GM23248 (cell line): ENCODE measurements around the gene NFIA. TPM values are rescaled to one million over a fixed set of nuclear protein-coding genes. Genes with fewer than 3 reads are reported as not detected.
A peak's percentile ranks its signal among the peaks of the same experiment; 100 is the strongest.

Experiments used
- DNase-seq: peaks from one replicate; pipeline ENCODE4 v3.0.0-alpha.2; 2015
- H2AFZ ChIP-seq: fragments of 200-600 bp; sonication (generic); 2 replicates; pipeline ENCODE4 v1.6.1; 2016; ENCODE audit warnings: antibody characterized with exemption
- H3F3A ChIP-seq: fragments of 200-600 bp; sonication (generic); 2 replicates; pipeline ENCODE4 v1.6.1; 2016; ENCODE audit warnings: mild to moderate bottlenecking, antibody characterized with exemption, mixed run types; ENCODE audit not compliant: insufficient read depth
- H3K27ac ChIP-seq: fragments of 200-600 bp; sonication (generic); 2 replicates; pipeline ENCODE4 v1.5.1; 2016; ENCODE audit warnings: mild to moderate bottlenecking
- H3K27me3 ChIP-seq: fragments of 200-600 bp; sonication (generic); replicated peaks from 2 replicates; pipeline ENCODE4 v1.6.1; 2016; ENCODE audit warnings: mild to moderate bottlenecking; ENCODE audit not compliant: insufficient read depth
- H3K36me3 ChIP-seq: fragments of 200-600 bp; sonication (generic); 2 replicates; pipeline ENCODE4 v1.6.1; 2016; ENCODE audit warnings: low read depth, mild to moderate bottlenecking
- H3K4me1 ChIP-seq: fragments of 200-600 bp; sonication (generic); 2 replicates; pipeline ENCODE4 v1.6.1; 2016; ENCODE audit warnings: mild to moderate bottlenecking; ENCODE audit not compliant: insufficient read depth
- H3K4me2 ChIP-seq: fragments of 200-600 bp; sonication (generic); one replicate; pipeline ENCODE4 v1.6.1; 2016; ENCODE audit warnings: mild to moderate bottlenecking; ENCODE audit not compliant: unreplicated experiment
- H3K4me3 ChIP-seq: fragments of 200-600 bp; sonication (generic); 2 replicates; pipeline ENCODE4 v1.5.1; 2016; ENCODE audit warnings: mild to moderate bottlenecking
- H3K79me2 ChIP-seq: fragments of 200-600 bp; sonication (generic); 2 replicates; pipeline ENCODE4 v1.6.1; 2016; ENCODE audit warnings: mild to moderate bottlenecking; ENCODE audit not compliant: insufficient read depth
- H3K9ac ChIP-seq: fragments of 200-600 bp; sonication (generic); 2 replicates; pipeline ENCODE4 v1.6.1; 2016; ENCODE audit warnings: mild to moderate bottlenecking
- H3K9me2 ChIP-seq: fragments of 200-600 bp; sonication (generic); 2 replicates; pipeline ENCODE4 v1.6.1; 2016; ENCODE audit warnings: mixed run types, mild to moderate bottlenecking, moderate library complexity; ENCODE audit not compliant: insufficient read depth
- H3K9me3 ChIP-seq: fragments of 200-600 bp; sonication (generic); one replicate; pipeline ENCODE4 v1.6.1; 2017; ENCODE audit warnings: low read depth
- H4K20me1 ChIP-seq: fragments of 200-600 bp; sonication (generic); 2 replicates; pipeline ENCODE4 v1.6.0; 2016; ENCODE audit not compliant: insufficient read depth
- EZH2 ChIP-seq: fragments of 200-600 bp; sonication (generic); IDR thresholded peaks from 2 replicates; pipeline ENCODE4 v1.6.1; 2018; ENCODE audit warnings: antibody characterized with exemption, mild to moderate bottlenecking; ENCODE audit not compliant: insufficient read depth, poor library complexity, severe bottlenecking
- EZH2phosphoT487 ChIP-seq: fragments of 200-600 bp; sonication (generic); IDR thresholded peaks from 2 replicates; pipeline ENCODE4 v1.6.1; 2018; ENCODE audit warnings: antibody characterized with exemption, moderate library complexity, mild to moderate bottlenecking, low read depth; ENCODE audit not compliant: insufficient read depth
- whole genome bisulfite sequencing, 2 experiments: methylation state at CpG; one replicate each; pipeline ENCODE4 v1.1.6; 2015 to 2017; ENCODE audit warnings: low lambda C conversion rate in 2 of 2, low coverage in 1 of 2; ENCODE audit errors: missing lambda C conversion rate in 2 of 2; 5-methylcytosine and 5-hydroxymethylcytosine counted together
- in situ Hi-C: fragments of 300-500 bp; cut with MboI; formaldehyde crosslinking; loops from 2 replicates; pipeline ENCODE4 v1.15.0; 2020
- polyA plus RNA-seq: library from polyadenylated mRNA; unstranded; fragments of >200 nt; fragmentation: Nextera tagmentation; extraction: Ambion mirVana; gene quantifications from 2 replicates; pipeline ENCODE4 v1.2.1, GENCODE V29; 2016
- total RNA-seq: library from RNA; depleted of rRNA; stranded (reverse); fragments of >200 nt; shearing (Covaris generic); gene quantifications from 2 replicates; pipeline ENCODE4 v1.2.3, GENCODE V29; 2014

The NFIA gene
- total and polyA plus RNA-seq, 2 experiments from 2014 or later: 3.4 to 8.8 TPM

- 83 to 87% methylated on average over 7 of the region's 7 CpGs for WGBS, 2 experiments
- in situ Hi-C loops: no loop called here
- H3K36me3 ChIP-seq: no peaks in the 10 kb centered on the region
- DNase-seq: no peak
- no peaks in the 10 kb centered on the region for H3K27me3 ChIP-seq
- no peak overlapping the region for H3K9ac ChIP-seq
- H3K4me1 ChIP-seq: no peaks in the 10 kb centered on the region
- no peaks in the 10 kb centered on the region for H3K9me3 ChIP-seq
- H3K79me2 ChIP-seq: no peaks in the 10 kb centered on the region
- H3K27ac ChIP-seq: no peak overlapping the region
- no peaks in the 10 kb centered on the region for H4K20me1 ChIP-seq
- TF ChIP-seq EZH2phosphoT487 (no peak), EZH2 (no peak)
- H3F3A ChIP-seq: no peaks in the 10 kb centered on the region
- H2AFZ ChIP-seq: no peak overlapping the region
- H3K4me2 ChIP-seq: no peak overlapping the region
- H3K9me2 ChIP-seq: no peaks in the 10 kb centered on the region
- H3K4me3 ChIP-seq: no peak overlapping the region
Measured at GRCh38 chr1:61432616-61433388, 350.4 kb downstream of the NFIA start.

- Histone ChIP-seq H3K9me2 (no peaks in the 10 kb centered on the region), H4K20me1 (no peaks in the 10 kb centered on the region), H3K79me2 (no peaks in the 10 kb centered on the region), H3K4me3 (no peak overlapping the region), H3K9me3 (no peaks in the 10 kb centered on the region), H3K4me2 (no peak overlapping the region), H3K36me3 (no peaks in the 10 kb centered on the region), H3K9ac (no peak overlapping the region), H3F3A (no peaks in the 10 kb centered on the region), H2AFZ (no peak overlapping the region), H3K27me3 (no peaks in the 10 kb centered on the region), H3K4me1 (no peaks in the 10 kb centered on the region), H3K27ac (no peak overlapping the region)
- no peak for TF ChIP-seq EZH2phosphoT487
- TF ChIP-seq EZH2: no peak
- WGBS, 2 experiments: 96 to 98% methylated on average over 2 of the region's 2 CpGs
- no peak for DNase-seq
- in situ Hi-C loops: no loop called here
Measured at GRCh38 chr1:61433646-61434045, 351.3 kb downstream of the NFIA start.

GRCh38 chr1:61434276-61434675, 351.9 kb downstream of the NFIA start:
- H2AFZ ChIP-seq: no peak overlapping the region
- H3K9ac ChIP-seq: no peak overlapping the region
- no peaks in the 10 kb centered on the region for H3K27me3 ChIP-seq
- H3F3A ChIP-seq: no peaks in the 10 kb centered on the region
- no peak overlapping the region for H3K27ac ChIP-seq
- H3K4me2 ChIP-seq: no peak overlapping the region
- H3K79me2 ChIP-seq: no peaks in the 10 kb centered on the region
- H4K20me1 ChIP-seq: no peaks in the 10 kb centered on the region
- no peak overlapping the region for H3K4me3 ChIP-seq
- WGBS, 2 experiments: 72 to 81% methylated on average over 5 of the region's 5 CpGs
- in situ Hi-C loops: no loop called here
- TF ChIP-seq EZH2: no peak
- H3K9me2 ChIP-seq: no peaks in the 10 kb centered on the region
- DNase-seq: no peak
- H3K4me1 ChIP-seq: no peaks in the 10 kb centered on the region
- no peaks in the 10 kb centered on the region for H3K36me3 ChIP-seq
- no peaks in the 10 kb centered on the region for H3K9me3 ChIP-seq

GRCh38 chr1:61435226-61435625, 352.9 kb downstream of the NFIA start:
- WGBS, 2 experiments: 83 to 90% methylated on average over 5 of the region's 5 CpGs
- no peak overlapping the region for H3K9ac ChIP-seq
- no peaks in the 10 kb centered on the region for H3K27me3 ChIP-seq
- no peaks in the 10 kb centered on the region for H3K79me2 ChIP-seq
- TF ChIP-seq EZH2 (no peak), EZH2phosphoT487 (no peak)
- H3K9me2 ChIP-seq: no peaks in the 10 kb centered on the region
- H3K36me3 ChIP-seq: no peaks in the 10 kb centered on the region
- H3K4me1 ChIP-seq: no peaks in the 10 kb centered on the region
- DNase-seq: no peak
- H3K4me3 ChIP-seq: no peak overlapping the region
- H2AFZ ChIP-seq: no peak overlapping the region
- in situ Hi-C loops: no loop called here
- H3K9me3 ChIP-seq: no peaks in the 10 kb centered on the region
- no peak overlapping the region for H3K27ac ChIP-seq
- H3K4me2 ChIP-seq: no peak overlapping the region
- H4K20me1 ChIP-seq: no peaks in the 10 kb centered on the region
- H3F3A ChIP-seq: no peaks in the 10 kb centered on the region

- no peak overlapping the region for H2AFZ ChIP-seq
- H3K9me3 ChIP-seq: no peaks in the 10 kb centered on the region
- 45 to 48% methylated on average over 3 of the region's 3 CpGs for WGBS, 2 experiments
- H3K27me3 ChIP-seq: no peaks in the 10 kb centered on the region
- DNase-seq: peak; percentile 4
- H4K20me1 ChIP-seq: no peaks in the 10 kb centered on the region
- H3K9me2 ChIP-seq: no peaks in the 10 kb centered on the region
- TF ChIP-seq EZH2phosphoT487 (no peak), EZH2 (no peak)
- no peaks in the 10 kb centered on the region for H3K4me1 ChIP-seq
- H3K4me2 ChIP-seq: no peak overlapping the region
- no peak overlapping the region for H3K9ac ChIP-seq
- in situ Hi-C loops: no loop called here
- no peak overlapping the region for H3K27ac ChIP-seq
- no peaks in the 10 kb centered on the region for H3F3A ChIP-seq
- H3K4me3 ChIP-seq: no peak overlapping the region
- no peaks in the 10 kb centered on the region for H3K36me3 ChIP-seq
- H3K79me2 ChIP-seq: no peaks in the 10 kb centered on the region
Measured at GRCh38 chr1:61436016-61436415, 353.7 kb downstream of the NFIA start.
